ENCODE data around the gene PDHX.

- TF ChIP-seq CTCF (optimal IDR thresholded peaks at IDR 0.05 in 1 of 3, IDR thresholded peaks at IDR 0.05 in 1 of 3, conservative IDR thresholded peaks at IDR 0.05 in 1 of 3; ENCODE audit: extremely low read depth in 1 of 3, insufficient read depth in 2 of 3, low read length in 3 of 3) (no peak), EZH2 (IDR thresholded peaks at IDR 0.05; ENCODE audit: low read length) (no peak)
Measured at GRCh38 chr11:34916843-34917770, 689 bp downstream of the PDHX start.

All from keratinocyte (primary cell).